GM12878 (cell line): ENCODE measurements around the gene SSBP4. TPM values are rescaled to one million over a fixed set of nuclear protein-coding genes. Genes with fewer than 3 reads are reported as not detected.

Source experiments
- ASH2L ChIP-seq: fragments of 300-600, 200-600 bp; sonication (generic); IDR thresholded peaks from 2 replicates; pipeline ENCODE4 v1.6.1; 2017; ENCODE audit warnings: low read depth, mild to moderate bottlenecking, borderline replicate concordance
- CBX3 ChIP-seq: fragments of 200-600 bp; sonication (generic); IDR thresholded peaks from 2 replicates; pipeline ENCODE4 v1.6.1; 2016; ENCODE audit warnings: low read depth, borderline replicate concordance
- CEBPB ChIP-seq, 2 experiments: fragments of 150-350 bp in 1 of 2; IDR thresholded peaks; 2 replicates each; pipeline ENCODE4 v1.6.1; 2012 to 2014; ENCODE audit warnings: low read depth in 2 of 2, low read length in 2 of 2, borderline replicate concordance in 1 of 2, inconsistent platforms in 1 of 2
- EGR1 ChIP-seq, 2 experiments: IDR thresholded peaks; 1 replicate in 1 of 2; 2 replicates in 1 of 2; pipeline ENCODE4 v1.6.1; 2011 to 2012; ENCODE audit warnings: low read depth in 2 of 2, low read length in 2 of 2, borderline replicate concordance in 1 of 2, mild to moderate bottlenecking in 1 of 2, moderate library complexity in 1 of 2
- EP300 ChIP-seq, 2 experiments: fragments of 150-350 bp in 1 of 2; IDR thresholded peaks; 2 replicates each; pipeline ENCODE4 v1.6.1; 2011 to 2012; ENCODE audit warnings: low read depth in 2 of 2, low read length in 2 of 2, borderline replicate concordance in 1 of 2, improper control_type of control experiment in 1 of 2, inconsistent platforms in 1 of 2; ENCODE audit not compliant: control insufficient read depth in 1 of 2
- FOXK2 ChIP-seq: fragments of 450-650 bp; IDR thresholded peaks from 2 replicates; pipeline ENCODE4 v1.6.1; 2017; ENCODE audit warnings: mild to moderate bottlenecking, moderate library complexity
- IKZF2 ChIP-seq, 2 experiments: fragments of 450-650 bp; IDR thresholded peaks; 2 replicates each; pipeline ENCODE4 v1.6.1; 2017; ENCODE audit warnings: mild to moderate bottlenecking in 2 of 2, moderate library complexity in 2 of 2
- KDM1A ChIP-seq: fragments of 200-600 bp; sonication (generic); IDR thresholded peaks from 2 replicates; pipeline ENCODE4 v1.6.1; 2016; ENCODE audit warnings: borderline replicate concordance
- MEF2B ChIP-seq: fragments of 450-650 bp; IDR thresholded peaks from 2 replicates; pipeline ENCODE4 v1.6.1; 2018; ENCODE audit warnings: mild to moderate bottlenecking, moderate library complexity; ENCODE audit not compliant: partially characterized antibody, poor library complexity, severe bottlenecking
- MTA2 ChIP-seq: fragments of 450-650 bp; IDR thresholded peaks from 2 replicates; pipeline ENCODE4 v1.6.1; 2016; ENCODE audit warnings: low read depth, mild to moderate bottlenecking, moderate library complexity
- MTA3 ChIP-seq: IDR thresholded peaks from 2 replicates; pipeline ENCODE4 v1.6.1; 2012; ENCODE audit warnings: low read length, inconsistent platforms, borderline replicate concordance
- NBN ChIP-seq: fragments of 450-650 bp; IDR thresholded peaks from 2 replicates; pipeline ENCODE4 v1.6.1; 2016
- PBX3 ChIP-seq: IDR thresholded peaks from 2 replicates; pipeline ENCODE4 v1.6.1; 2011; ENCODE audit warnings: mild to moderate bottlenecking, low read depth, low read length, moderate library complexity; ENCODE audit not compliant: insufficient replicate concordance
- SKIL ChIP-seq: fragments of 450-650 bp; IDR thresholded peaks from 2 replicates; pipeline ENCODE4 v1.6.1; 2017; ENCODE audit warnings: mild to moderate bottlenecking, low read depth, inconsistent platforms; ENCODE audit not compliant: poor library complexity, severe bottlenecking
- SMARCA5 ChIP-seq: fragments of 450-650 bp; IDR thresholded peaks from 2 replicates; pipeline ENCODE4 v1.6.1; 2017; ENCODE audit warnings: mild to moderate bottlenecking
- STAT1 ChIP-seq: fragments of 450-650 bp; conservative IDR thresholded peaks from 2 replicates; pipeline ENCODE4 v1.6.1; 2014; ENCODE audit warnings: antibody characterized with exemption, mild to moderate bottlenecking
- STAT3 ChIP-seq: IDR thresholded peaks from 2 replicates; pipeline ENCODE4 v1.6.1; 2011; ENCODE audit warnings: low read depth, low read length, improper control_type of control experiment
- SUZ12 ChIP-seq: fragments of 200-600 bp; sonication (generic); IDR thresholded peaks from one replicate; pipeline ENCODE4 v1.6.1; 2018; ENCODE audit warnings: antibody characterized with exemption, mild to moderate bottlenecking; ENCODE audit not compliant: unreplicated experiment
- TBL1XR1 ChIP-seq: IDR thresholded peaks from 2 replicates; pipeline ENCODE4 v1.6.1; 2012; ENCODE audit warnings: low read depth, low read length, improper control_type of control experiment
- TCF12 ChIP-seq: IDR thresholded peaks from 2 replicates; pipeline ENCODE4 v1.6.1; 2011; ENCODE audit warnings: low read depth, mild to moderate bottlenecking, low read length
- WRNIP1 ChIP-seq: IDR thresholded peaks from 2 replicates; pipeline ENCODE4 v1.6.1; 2011; ENCODE audit warnings: low read depth, low read length, improper control_type of control experiment, borderline replicate concordance
- ZZZ3 ChIP-seq: IDR thresholded peaks from 2 replicates; pipeline ENCODE4 v1.6.1; 2011; ENCODE audit warnings: low read depth; ENCODE audit not compliant: control insufficient read depth, insufficient read length
- polyA plus RNA-seq, 11 experiments: library from polyadenylated mRNA; depleted of rRNA in 4 of 11; unstranded in 6 of 11; stranded (reverse) in 5 of 11; fragments of >200 nt; fragmentation: Nextera tagmentation in 4 of 11; fragmentation: Illumina TruSeq in 1 of 11; extraction: Ambion mirVana in 4 of 11; extraction: Trizol in 1 of 11; gene quantifications; 1 replicate in 1 of 11; 2 replicates in 10 of 11; pipeline versions ENCODE4 v1.2.1 to v1.2.3, GENCODE V29; 2011 to 2016; ENCODE audit warnings: inconsistent platforms in 2 of 11, missing spikeins in 2 of 11, low read depth in 1 of 11
- total RNA-seq, 4 experiments: library from RNA; depleted of rRNA in 3 of 4; stranded (reverse); fragments of >200 nt in 3 of 4; fragmentation: Illumina TruSeq in 1 of 4; extraction: Trizol in 1 of 4; gene quantifications; 2 replicates each; pipeline versions ENCODE4 v1.2.1 to v1.2.3, GENCODE V29; 2013 to 2021
- TF ChIP-seq, protein P1 (sequence below): fragments of 450-650 bp; IDR thresholded peaks from 2 replicates; pipeline ENCODE4 v1.6.1; 2017; ENCODE audit warnings: mild to moderate bottlenecking

Gene SSBP4
- total and polyA plus RNA-seq, 10 of the 15 experiments (the other 5 are each of a cell fraction or from before 2014, with no cell fraction given) = 0.37 to 150 (median 38.9) TPM

DNA sequence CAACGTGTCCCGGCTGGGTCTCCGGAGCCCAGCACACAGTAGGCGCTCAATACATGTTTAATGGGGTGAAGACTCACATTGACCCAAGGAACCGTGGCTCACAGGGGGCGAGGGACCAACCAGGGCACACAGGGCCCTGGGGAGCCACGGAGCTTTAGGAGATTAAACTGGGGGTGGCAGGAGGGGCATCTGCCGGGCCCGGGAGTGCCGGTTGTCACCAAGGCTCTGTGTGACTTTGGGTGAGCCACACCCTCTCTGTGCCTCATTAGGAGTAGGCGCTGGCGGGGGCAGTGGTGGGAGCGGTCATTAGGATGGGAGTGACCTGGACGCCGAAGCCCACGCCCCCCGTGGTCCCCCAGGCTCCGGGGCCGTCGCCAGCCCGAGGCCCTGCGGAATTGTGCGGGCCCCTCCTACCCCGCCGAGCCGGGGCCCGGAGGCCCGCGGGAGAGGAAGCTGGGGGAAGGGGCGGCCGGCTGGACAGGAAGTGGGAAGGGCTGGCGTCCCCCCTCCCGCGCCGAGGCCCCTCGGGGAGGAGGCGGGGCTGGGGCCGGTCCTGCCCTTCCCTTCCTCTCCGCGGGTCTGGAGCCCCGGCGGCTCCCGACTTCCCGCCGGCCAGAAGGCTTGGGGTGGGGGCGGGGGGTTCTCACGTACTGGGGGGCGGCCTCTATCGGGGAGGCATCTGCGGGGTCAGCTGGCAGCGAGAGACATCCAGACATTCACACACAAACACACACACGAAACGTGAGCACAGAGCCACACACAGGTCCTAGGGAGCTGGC is 1.8 kb upstream of the SSBP4 start (continued):
- TF ChIP-seq SKIL (no peak), CEBPB (IDR thresholded peaks at IDR 0.05; ENCODE audit: borderline replicate concordance in 1 of 2, low read depth in 2 of 2, low read length in 2 of 2) (no peak), IKZF2 (IDR thresholded peaks at IDR 0.05) (no peak), EP300 (IDR thresholded peaks at IDR 0.05; ENCODE audit: borderline replicate concordance in 1 of 2, control insufficient read depth in 1 of 2, low read depth in 2 of 2, low read length in 2 of 2) (no peak), TCF12 (0 out of 2 replicates have a peak, but pooled peaks have one; percentile 24), CBX3 (no peak), MTA3 (no peak), PBX3 (no peak), MEF2B (no peak), STAT3 (no peak), SUZ12 (no peak), ASH2L (no peak), ZZZ3 (no peak), WRNIP1 (no peak), EGR1 (IDR thresholded peaks at IDR 0.05; ENCODE audit: borderline replicate concordance in 1 of 2, low read depth in 2 of 2, low read length in 2 of 2) (peak in 1 of 2 experiments; percentile 54; a peak in 1 of 3 replicates), KDM1A (no peak), FOXK2 (no peak), TBL1XR1 (no peak), STAT1 (no peak), MTA2 (peak; percentile 10; the same call in 1 of the 2 replicates), SMARCA5 (no peak; the same call in 1 of the 2 replicates), NBN (no peak; the same call in 1 of the 2 replicates)
- TF ChIP-seq, protein P1, sequence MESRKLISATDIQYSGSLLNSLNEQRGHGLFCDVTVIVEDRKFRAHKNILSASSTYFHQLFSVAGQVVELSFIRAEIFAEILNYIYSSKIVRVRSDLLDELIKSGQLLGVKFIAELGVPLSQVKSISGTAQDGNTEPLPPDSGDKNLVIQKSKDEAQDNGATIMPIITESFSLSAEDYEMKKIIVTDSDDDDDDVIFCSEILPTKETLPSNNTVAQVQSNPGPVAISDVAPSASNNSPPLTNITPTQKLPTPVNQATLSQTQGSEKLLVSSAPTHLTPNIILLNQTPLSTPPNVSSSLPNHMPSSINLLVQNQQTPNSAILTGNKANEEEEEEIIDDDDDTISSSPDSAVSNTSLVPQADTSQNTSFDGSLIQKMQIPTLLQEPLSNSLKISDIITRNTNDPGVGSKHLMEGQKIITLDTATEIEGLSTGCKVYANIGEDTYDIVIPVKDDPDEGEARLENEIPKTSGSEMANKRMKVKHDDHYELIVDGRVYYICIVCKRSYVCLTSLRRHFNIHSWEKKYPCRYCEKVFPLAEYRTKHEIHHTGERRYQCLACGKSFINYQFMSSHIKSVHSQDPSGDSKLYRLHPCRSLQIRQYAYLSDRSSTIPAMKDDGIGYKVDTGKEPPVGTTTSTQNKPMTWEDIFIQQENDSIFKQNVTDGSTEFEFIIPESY = no peak
